Activated CD8-positive, alpha-beta memory T cell treated with anti-CD3 and anti-CD28 coated beads, Interleukin-2, amount 50 U/mL, for 4 hours (primary cell): Measurements from ENCODE around the gene FBXO42.
A peak's percentile ranks its signal among the peaks of the same experiment; 100 is the strongest.
"Not testable (repeated sequence)": the region's sequence is repeated elsewhere in the genome, so short reads cannot be mapped to it uniquely, and the experiment has no call there.

Source experiments
- DNase-seq: peaks from one replicate; pipeline ENCODE4 v3.0.0-alpha.2; 2020

The FBXO42 gene

GRCh38 chr1:16258591-16259135, 93.6 kb downstream of the FBXO42 start:
- DNase-seq, result no peak

DNA sequence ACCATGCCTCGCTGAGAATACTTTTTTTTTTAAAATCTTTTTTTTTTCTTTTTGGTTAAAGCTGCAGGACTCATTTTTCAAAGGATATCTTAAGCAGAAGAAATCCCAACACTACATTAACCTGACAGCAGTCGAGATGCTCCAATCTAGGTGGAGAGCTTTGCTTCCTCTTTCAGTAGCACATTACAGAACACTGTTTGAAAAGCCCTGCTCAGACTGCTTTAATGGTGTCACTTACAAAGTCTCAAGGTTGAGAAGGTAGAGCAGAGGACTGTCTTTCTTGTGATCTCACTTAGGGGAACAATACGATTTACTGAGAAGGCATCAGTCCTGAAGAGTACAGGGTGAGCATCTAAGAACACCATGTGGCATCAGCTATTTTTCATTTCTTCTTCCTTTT, 94.3 kb downstream of the FBXO42 start:
- DNase-seq, result no peak

DNA sequence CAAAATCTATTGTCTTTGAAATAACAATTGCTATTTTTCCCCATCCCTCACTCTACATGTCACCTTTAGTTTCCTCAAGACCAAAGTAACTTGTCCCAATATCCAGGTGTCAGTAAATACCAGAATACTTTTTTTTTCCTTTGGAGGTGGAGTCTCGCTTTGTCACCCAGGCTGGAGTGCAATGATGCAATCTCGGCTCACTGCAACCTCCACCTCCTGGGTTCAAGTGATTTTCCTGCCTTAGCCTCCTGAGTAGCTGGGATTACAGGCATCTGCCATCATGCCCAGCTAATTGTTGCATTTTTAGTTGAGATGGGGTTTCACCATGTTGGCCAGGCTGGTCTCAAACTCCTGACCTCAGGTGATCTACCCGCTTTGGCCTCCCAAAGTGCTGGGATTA, 94.7 kb downstream of the FBXO42 start:
- not testable (repeated sequence) for DNase-seq

DNA sequence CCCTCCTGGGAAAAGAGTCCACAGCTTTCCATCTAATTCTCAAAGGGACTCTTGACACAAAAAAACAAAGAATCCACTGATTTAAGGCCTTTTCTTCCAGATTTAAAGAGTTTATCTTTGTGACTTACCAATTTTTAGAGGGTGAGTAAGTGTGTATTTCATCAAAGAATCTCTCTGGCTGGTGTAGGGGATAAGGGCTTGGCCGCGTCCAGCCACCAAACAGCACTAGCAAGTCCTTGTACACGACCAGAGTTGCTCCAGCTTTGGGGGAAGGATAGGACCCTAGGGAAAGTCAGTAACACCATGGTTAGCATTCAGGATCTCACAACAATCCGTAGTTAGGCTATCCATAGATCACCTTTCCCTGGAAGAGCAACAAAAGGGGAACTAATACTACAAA, 95.8 kb downstream of the FBXO42 start:
- DNase-seq, result no peak

DNA sequence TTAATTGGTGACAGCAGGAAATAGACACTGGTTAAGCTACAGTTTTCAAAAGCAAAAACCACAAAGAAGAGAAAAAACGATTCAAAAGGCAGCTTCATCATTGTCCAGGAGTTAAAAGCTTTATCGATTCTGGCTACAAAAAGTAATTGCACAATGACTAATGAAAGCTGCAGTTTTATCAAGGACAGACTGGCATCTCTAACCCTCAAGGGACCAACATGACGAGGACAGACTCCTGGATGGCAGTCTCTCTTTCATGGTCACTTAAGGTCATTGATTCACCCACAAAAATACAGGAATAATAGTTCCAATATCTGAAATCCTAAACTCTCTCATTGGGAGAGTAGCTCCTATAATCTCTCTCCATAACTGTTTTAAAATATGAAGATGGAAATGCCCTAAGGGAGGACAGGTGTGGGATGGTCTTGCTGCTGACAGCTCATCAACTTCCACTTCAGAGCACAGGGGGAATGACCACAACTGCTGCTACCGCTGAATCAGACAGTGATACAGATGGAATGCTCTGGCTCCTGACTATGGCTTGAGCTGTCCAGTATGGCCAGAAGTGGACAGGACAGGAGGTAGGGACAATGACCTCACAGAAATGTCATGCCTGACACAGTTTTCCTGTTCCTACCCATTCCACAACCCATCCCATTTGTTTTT, 97.9 kb downstream of the FBXO42 start:
- DNase-seq, result no peak

- DNase-seq, result no peak
Observed at GRCh38 chr1:16253332-16253922, 98.9 kb downstream of the FBXO42 start.

GRCh38 chr1:16252912-16253311, 99.4 kb downstream of the FBXO42 start:
- no peak for DNase-seq

DNA sequence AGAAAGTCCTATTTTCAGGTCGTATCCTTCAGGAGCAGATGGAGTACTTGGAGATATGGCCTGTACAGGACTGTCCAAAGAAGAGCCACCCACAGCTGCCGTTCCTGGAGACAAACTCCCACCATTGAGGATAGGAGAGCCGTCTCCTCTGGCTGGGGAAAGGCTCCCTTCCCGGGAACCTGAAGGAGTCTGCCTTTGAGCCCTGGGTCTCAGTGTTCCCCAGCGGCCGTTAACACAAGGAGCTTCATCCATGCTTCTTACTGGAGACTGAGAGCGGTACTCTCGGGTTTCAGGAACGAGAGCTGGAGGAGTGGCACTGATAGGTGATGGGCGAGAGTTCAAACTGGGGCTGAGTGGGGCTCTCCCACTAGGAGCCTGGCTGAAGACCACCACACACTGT, 100.9 kb downstream of the FBXO42 start:
- DNase-seq, result no peak

- DNase-seq, result no peak
Observed at GRCh38 chr1:16250524-16251251, 101.6 kb downstream of the FBXO42 start.

DNA sequence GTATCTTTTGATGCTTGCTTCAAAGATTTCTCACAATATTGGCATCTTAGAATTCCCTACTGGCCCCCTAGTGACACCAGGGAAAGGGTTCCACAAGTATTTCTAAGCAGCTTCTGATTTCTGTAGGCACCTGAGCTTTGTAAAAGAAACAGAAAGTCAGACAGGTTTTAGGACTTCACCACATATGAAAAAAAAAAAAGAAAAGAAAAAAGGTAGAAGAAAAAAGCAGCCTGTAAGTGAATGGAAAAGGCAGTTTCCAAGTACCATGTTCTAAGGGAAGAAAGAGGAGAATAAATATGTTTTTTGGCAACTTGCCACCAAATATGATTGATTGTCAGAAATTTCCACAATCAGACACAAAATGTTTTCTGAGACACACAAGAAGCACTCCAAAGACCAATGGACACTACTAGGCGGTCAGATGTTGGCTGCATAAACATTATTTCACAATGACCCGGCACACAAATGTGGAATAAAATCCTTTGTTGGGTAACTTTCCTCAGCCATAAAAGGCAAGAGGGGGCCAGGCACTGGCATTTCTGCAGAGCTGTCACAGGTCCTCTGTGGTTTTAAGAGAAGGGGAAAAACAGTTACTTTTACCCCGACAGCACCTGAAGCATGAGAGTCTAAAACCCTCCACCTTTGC, 102.6 kb downstream of the FBXO42 start:
- no peak for DNase-seq

DNA sequence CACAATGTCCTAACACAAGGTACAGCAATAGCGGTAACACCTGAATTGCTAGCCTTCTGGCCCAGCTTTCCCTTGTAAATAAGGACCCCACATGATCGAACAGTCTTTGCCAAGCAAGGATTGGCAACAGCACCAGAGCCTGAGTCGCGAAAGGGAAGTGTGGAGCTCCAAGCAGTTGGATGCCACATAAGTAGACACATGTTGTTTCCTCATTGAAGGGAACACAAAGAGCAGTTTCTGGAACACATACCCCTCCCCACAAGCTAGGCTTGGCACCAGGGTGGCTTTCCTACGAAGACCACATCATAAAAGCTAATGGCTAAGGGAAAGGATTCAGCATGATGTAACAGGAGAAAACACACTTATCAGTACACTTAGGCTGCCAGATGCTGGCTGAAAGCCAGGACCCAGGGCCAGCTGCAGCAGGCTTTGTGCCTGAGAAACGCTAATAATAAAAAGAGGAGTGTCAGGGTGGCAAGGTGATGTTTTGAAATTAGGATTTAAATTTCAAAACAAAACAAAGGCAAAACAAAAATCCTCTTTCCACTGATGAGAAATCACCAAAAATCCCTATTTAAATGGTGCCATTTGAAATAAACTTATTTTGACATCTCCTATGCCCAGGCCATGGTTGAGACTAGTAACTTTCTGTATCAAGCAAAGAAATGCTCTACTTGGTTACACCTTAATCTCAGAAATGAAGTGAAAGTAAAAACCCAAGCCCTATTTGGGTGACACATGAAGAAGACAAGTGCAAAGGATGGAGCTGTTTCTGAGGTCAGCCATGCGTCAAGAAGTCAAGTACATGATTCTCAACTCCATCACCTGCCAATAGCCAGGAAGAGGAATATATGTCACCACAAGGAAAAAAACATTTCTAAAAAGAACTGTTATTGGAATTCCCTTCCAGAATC, 103.4 kb downstream of the FBXO42 start:
- DNase-seq, result no peak

DNA sequence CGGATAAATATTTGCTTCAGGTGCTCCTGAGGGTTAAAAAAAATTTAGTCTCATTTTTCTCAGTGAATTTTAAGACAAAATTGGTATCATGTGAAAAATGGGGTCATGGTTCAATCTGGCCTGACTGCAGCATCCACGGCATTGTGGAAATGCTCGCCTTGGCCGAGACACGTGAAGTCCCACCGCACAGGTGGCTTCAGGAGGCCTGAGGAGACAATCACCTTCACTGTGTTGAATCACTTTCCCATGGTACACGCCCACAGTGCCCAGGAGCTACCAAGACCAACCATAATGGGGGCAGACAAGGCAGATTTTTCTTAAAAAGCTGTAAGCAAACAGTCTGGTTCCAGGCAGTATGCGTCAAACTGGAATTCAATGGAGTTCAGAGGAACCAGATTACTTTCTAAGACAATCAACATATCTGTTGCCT, 104.3 kb downstream of the FBXO42 start:
- no peak for DNase-seq

GRCh38 chr1:16247441-16247840, 104.8 kb downstream of the FBXO42 start:
- no peak for DNase-seq

- DNase-seq, result no peak
Observed at GRCh38 chr1:16246961-16247360, 105.3 kb downstream of the FBXO42 start.

DNA sequence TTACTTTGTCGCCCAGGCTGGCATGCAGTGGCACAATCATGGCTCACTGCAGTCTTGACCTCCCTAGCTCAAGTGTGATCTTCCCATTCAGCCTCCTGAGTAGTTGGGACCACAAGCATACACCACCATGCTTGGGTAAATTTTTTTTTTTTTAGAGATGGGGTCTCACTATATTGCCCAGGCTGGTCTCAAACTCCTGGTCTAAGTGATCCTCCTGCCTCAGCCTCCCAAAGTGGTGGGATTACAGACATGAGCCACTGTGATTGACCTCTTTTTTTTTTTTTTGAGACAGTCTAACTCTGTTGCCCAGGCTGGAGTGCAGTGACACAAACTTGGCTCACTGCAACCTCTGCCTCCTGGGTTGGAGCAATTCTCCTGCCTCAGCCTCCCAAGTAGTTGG, 106.0 kb downstream of the FBXO42 start:
- not testable (repeated sequence) for DNase-seq

- no peak for DNase-seq
Observed at GRCh38 chr1:16245476-16246196, 106.6 kb downstream of the FBXO42 start.

- DNase-seq, result no peak
Observed at GRCh38 chr1:16244650-16245285, 107.5 kb downstream of the FBXO42 start.

DNA sequence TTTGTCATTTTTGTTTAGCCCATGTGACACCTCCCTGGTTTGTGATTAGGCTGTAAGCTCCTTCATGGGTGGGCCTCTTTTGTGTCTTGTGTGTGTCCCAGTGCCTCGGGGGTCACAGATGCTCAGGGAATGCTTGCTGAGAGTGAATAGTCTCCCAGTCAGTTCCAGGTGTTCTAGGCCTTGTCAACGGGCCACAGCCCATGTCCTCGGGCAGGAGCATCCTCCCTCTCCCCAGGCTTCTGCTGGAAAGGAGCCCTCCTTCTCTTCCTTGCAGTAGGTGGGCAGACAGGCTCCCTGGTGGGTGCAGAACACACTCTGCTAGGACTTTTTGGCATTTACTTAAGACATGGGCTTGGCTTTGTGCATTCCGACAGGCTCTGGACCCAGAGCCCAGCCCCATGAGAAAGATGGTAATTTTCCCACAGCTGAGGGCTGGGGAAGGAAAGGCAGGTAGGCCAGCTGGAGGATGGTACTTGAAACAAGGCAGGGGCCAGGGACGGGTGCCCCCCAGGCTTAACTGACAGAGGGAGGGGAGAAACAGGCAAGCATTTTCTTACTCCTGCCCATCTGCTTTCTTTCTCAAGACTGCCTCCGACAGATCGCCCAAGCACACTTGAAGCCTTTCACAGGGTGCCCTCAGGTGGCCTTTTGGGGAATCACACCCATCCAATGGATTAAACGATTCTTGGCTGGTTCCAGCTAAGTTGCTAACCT, 108.2 kb downstream of the FBXO42 start:
- peak; percentile 74 for DNase-seq

DNA sequence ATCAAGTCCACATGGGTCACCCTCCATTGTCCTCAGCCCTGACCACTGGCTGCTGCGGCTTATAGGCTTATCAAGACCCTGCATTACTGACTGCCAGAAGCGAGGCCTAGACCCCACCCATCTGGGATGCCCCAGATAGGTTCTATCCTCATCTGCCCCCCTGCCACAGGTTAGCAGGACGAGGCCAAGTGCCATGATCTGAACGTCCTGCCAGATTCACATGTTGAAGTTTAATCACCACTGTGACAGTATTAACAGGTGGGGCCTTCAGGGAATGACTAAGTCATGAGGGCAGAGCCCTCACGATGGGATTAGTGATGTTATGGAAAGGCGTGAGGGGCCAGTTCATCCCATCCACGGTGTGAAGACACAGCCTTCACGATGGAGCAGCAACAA, 109.1 kb downstream of the FBXO42 start:
- no peak for DNase-seq

DNA sequence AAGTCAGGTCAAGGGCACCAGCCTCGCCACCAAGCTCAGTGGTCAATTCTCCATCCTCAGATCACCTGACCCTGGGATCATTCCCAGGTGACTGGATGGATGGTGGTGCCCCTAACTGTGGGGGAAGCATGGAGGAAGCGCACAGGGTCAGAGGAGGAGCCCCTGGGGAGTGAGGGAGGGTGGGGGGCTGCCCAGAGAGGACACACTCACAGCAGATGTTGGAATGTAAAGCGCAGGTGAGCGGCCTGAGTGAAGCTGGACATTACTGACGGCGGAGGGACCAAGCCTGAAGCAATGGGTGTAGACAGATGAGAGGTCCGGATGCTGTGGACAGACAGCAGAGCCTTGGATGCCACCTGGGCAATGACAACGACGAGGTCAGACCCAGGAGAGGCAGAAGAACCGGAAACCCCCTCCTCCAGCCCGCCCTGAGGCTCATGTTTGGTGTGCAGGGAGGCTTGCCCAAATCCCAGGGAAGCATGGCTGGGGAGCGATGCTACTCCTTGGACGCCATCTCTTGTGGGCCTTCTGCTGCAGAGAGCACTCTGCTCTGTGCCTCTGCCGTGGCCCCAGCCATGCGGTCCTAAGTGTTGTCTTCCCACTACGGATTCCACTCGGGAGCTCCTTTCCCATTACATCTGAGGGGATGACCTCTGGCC, 109.6 kb downstream of the FBXO42 start:
- no peak for DNase-seq
